Mononuclear cell (primary cell): ENCODE data around the gene PRPF40B. TPM values are rescaled to one million over a fixed set of nuclear protein-coding genes. Genes with fewer than 3 reads are reported as not detected.

Source experiments
- H3K27me3 ChIP-seq: 2 replicates; pipeline ENCODE4 v1.6.0; 2011; ENCODE audit warnings: low read length, control low read depth; ENCODE audit not compliant: insufficient read depth
- H3K4me1 ChIP-seq: 2 replicates; pipeline ENCODE4 v1.5.1; 2011; ENCODE audit warnings: mild to moderate bottlenecking, low read length, control low read depth; ENCODE audit not compliant: insufficient read depth
- H3K4me3 ChIP-seq: 2 replicates; pipeline ENCODE4 v1.5.1; 2011; ENCODE audit warnings: mild to moderate bottlenecking, low read length, moderate library complexity
- H3K9me3 ChIP-seq: 2 replicates; pipeline ENCODE4 v1.5.1; 2011; ENCODE audit warnings: low read depth, mild to moderate bottlenecking, control low read depth, low read length
- total RNA-seq: library from RNA; depleted of rRNA; stranded (reverse); fragments of >200 nt; gene quantifications from one replicate; pipeline ENCODE4 v1.2.3, GENCODE V29; 2012

The PRPF40B gene
- total RNA-seq, 1 donor = 0.84 TPM

DNA sequence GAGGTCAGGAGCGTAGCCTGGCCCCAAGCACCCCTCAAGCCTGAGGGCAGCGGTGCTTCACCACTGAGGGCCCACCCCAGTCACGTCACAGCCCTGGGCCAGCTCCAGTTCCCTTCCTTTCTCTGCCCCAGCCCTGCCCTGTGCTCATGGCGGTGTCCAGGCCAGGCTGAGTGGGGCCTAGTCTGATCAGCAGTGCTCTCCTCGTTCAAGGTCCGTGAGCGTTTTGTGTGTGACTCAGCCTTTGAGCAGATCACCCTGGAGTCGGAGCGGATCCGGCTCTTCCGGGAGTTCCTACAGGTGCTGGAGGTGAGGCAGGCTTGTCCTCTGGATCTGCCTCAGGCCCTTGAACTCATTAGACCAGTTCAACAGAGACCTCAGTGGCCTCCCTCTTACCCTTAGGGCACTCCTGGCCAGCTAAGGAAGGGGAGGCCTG is 19.0 kb downstream of the PRPF40B start:
- H3K4me1 ChIP-seq = peaks cover 14% of the 10 kb centered on the region
- no peak overlapping the region for H3K4me3 ChIP-seq
- H3K9me3 ChIP-seq = no peaks in the 10 kb centered on the region
- no peaks in the 10 kb centered on the region for H3K27me3 ChIP-seq

GRCh38 chr12:49643135-49643534 is 19.8 kb downstream of the PRPF40B start:
- Histone ChIP-seq H3K27me3 (no peaks in the 10 kb centered on the region), H3K4me3 (no peak overlapping the region), H3K9me3 (no peaks in the 10 kb centered on the region), H3K4me1 (peaks cover 14% of the 10 kb centered on the region)

GRCh38 chr12:49643961-49644619 is 20.7 kb downstream of the PRPF40B start:
- H3K4me1 ChIP-seq = peaks cover 14% of the 10 kb centered on the region
- no peaks in the 10 kb centered on the region for H3K27me3 ChIP-seq
- no peaks in the 10 kb centered on the region for H3K9me3 ChIP-seq
- no peak overlapping the region for H3K4me3 ChIP-seq

- H3K4me3 ChIP-seq = no peak overlapping the region
- H3K4me1 ChIP-seq = peaks cover 14% of the 10 kb centered on the region
- no peaks in the 10 kb centered on the region for H3K9me3 ChIP-seq
- no peaks in the 10 kb centered on the region for H3K27me3 ChIP-seq
Measured at GRCh38 chr12:49644620-49644994, 21.2 kb downstream of the PRPF40B start.

DNA sequence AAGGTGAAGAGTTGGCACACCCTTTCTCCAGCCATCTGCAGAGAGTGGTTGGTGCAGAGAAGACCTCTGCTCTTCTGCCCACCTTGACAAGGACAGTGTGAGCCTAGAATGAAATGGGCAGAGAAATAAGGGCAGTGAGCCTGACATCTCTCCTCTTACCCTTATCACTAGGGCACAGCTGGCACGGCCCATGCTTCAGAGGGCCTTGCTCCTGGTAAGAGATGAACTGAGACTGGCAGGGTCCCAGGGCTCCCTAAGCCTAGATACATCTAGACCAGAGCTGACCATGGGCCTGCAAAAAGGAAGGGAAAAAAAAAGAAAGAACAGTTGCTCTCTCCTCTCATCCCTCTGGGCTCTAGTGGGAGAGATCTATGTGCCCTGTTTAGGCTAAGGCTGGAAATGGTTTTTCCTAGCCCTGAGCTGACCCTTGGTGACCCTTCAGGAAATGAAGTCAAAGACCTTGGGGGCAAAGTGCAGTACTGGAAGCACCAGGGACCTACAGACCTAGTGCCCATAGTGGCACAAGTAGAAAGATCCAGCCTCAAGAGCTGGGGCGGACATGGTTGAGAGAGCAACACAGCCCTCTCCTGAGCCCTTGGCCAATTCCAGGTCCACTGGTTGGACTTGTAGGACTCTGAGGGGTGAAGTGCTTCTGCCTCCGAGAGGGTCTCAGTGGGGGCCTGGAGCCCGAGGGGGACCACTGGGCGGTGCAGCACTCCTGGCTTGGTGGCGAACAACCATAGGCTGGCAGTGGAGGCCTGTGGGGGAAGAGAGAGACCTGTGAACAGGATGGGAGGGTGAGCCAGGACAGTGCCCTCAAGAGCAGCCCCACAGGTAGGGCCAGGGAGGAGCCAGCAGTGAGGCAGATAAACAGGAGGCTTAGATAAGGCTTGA is 22.0 kb downstream of the PRPF40B start:
- no peak overlapping the region for H3K4me3 ChIP-seq
- peaks cover 14% of the 10 kb centered on the region for H3K4me1 ChIP-seq
- no peaks in the 10 kb centered on the region for H3K9me3 ChIP-seq
- no peaks in the 10 kb centered on the region for H3K27me3 ChIP-seq

DNA sequence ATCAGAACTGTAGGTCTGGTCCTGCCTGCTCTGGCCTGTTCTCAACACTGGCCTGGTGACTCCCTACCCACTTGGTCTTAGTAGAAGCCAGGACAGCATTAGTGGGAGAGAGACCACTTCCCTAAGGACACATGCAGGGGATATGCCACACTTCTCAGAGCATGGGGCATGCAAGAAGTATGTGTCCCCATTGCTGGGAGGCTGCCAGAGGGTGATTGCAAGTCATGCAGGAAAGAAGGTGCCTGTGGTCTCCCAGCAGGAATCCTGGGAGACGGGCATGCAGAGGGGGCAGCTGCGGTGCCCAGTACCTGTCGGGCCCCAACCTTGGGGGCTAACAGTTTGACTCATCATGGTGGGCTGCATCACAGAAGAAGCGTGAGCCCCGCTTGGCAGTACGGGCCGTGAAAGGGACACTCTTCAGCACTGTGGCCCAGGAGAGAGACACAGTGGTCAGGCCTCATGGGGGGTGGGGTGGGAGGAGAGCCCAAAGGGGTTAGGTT is 23.0 kb downstream of the PRPF40B start:
- H3K4me1 ChIP-seq = peaks cover 14% of the 10 kb centered on the region
- H3K9me3 ChIP-seq = no peaks in the 10 kb centered on the region
- no peaks in the 10 kb centered on the region for H3K27me3 ChIP-seq
- H3K4me3 ChIP-seq = no peak overlapping the region

DNA sequence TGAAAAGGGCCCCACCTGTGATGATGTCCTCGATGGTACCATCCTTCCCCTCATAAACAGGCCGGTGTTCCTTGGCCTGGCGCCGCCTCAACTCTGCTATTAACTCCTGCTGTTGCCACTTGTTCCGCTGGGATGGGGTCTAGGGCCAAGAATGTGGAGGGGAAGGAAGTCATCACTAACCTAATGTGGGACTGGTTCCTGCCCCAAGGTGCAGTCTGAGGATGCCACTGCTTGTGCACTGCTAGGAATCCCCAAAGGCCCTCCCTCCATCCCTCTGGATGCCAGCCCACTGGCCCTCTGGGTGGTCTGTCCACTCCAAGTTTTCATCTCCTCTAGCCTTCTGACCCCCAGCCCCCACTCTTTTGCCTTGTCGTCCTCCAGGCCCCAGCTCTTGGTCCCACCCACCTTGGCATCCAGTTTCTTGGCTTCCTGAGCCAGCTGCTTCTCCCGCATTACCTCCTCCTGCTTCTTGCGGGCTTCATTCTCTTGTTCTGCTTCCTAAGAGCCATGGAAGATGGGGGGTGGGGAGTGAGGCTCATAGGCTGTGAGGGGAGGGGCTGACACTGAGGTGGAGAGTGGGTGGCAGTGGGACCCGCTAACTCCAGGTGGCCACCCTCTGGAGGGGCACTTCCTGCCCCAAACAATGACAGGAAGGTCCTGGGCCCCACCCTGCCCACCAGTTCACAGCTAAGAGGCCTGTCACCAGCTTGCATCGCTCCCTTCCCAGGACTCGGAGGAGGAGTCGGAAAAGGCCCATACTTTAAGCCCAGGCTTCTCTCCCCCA is 23.7 kb downstream of the PRPF40B start:
- no peak overlapping the region for H3K4me3 ChIP-seq
- no peaks in the 10 kb centered on the region for H3K27me3 ChIP-seq
- peaks cover 14% of the 10 kb centered on the region for H3K4me1 ChIP-seq
- H3K9me3 ChIP-seq = no peaks in the 10 kb centered on the region

- H3K27me3 ChIP-seq = no peaks in the 10 kb centered on the region
- H3K4me1 ChIP-seq = peaks cover 14% of the 10 kb centered on the region
- H3K9me3 ChIP-seq = no peaks in the 10 kb centered on the region
- H3K4me3 ChIP-seq = no peak overlapping the region
Measured at GRCh38 chr12:49647827-49648711, 24.7 kb downstream of the PRPF40B start.

DNA sequence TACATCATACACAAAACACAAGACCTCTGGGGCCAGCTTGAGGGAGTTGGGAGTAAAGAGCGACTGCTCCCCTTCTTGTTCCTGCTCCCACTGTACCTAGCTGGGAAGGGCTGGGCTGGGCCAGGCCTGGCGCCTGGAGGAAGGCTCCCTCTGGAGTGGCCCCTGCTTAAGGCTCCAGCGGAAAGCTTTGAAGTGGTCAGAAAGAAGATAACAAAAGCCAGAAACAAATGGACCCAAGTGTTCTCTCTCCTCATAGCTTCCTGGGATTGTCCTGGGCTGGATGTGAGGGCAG is 25.3 kb downstream of the PRPF40B start:
- H3K9me3 ChIP-seq = no peaks in the 10 kb centered on the region
- H3K27me3 ChIP-seq = no peaks in the 10 kb centered on the region
- H3K4me3 ChIP-seq = no peak overlapping the region
- H3K4me1 ChIP-seq = peaks cover 14% of the 10 kb centered on the region

DNA sequence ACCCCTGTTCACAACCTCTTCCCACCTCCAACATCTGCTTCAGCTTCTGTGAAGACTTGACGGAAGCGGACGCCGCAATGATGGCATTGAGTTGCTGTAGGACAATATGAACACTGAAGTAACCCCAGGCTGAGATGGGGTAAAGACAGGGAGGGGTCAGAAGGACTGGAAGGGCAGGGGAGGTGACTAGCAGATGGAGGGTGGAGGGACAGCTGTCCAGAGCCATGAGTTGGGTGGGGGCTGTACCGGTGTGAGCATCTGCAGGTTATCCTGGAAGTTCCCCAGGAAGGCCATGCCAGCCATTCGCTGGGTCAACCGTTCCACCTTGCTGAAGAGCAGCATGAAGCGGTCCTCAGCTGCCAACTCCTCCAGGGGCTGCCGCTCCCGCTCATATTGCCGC is 26.1 kb downstream of the PRPF40B start:
- H3K27me3 ChIP-seq = no peaks in the 10 kb centered on the region

GRCh38 chr12:49649892-49650291 is 26.5 kb downstream of the PRPF40B start:
- no peak overlapping the region for H3K4me3 ChIP-seq
- no peaks in the 10 kb centered on the region for H3K27me3 ChIP-seq
- H3K4me1 ChIP-seq = peaks cover 6% of the 10 kb centered on the region
- H3K9me3 ChIP-seq = no peaks in the 10 kb centered on the region

More for the DNA sequence above, 26.1 kb downstream of the PRPF40B start:
- Histone ChIP-seq H3K4me3 (no peak overlapping the region), H3K4me1 (peaks cover 11% of the 10 kb centered on the region), H3K9me3 (no peaks in the 10 kb centered on the region)

GRCh38 chr12:49651855-49652254 is 28.5 kb downstream of the PRPF40B start:
- Histone ChIP-seq H3K9me3 (no peaks in the 10 kb centered on the region), H3K4me3 (no peak overlapping the region), H3K4me1 (no peaks in the 10 kb centered on the region), H3K27me3 (no peaks in the 10 kb centered on the region)

DNA sequence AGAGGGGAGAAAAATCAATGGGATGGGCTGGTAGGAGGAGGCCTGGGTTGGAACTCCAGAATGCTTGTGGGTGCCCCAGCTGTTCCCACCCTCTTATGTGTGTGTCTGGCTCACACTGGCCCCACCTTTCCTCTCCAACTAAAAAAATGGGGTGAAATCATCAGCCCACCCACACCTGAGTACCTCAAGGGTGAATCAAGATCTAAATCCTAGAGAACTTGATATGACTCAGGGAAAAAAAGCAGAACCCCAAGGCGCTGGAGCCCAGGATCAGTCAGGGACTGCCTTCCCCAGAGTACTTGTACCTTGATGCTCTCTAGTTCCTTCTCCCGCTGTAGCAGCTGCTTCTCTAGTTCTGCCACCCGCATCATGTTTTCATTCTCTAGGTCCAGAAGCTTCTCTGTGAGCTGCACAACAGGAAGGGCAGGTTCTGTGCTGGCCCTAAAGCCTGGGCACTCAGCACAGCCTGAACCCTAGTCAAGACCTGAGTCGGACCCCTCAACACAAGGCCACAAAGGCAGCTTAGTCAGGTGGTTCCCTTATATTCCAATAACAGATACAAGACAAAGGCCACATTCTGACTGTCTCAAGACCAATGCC is 29.7 kb downstream of the PRPF40B start:
- H3K4me1 ChIP-seq = no peaks in the 10 kb centered on the region
- no peaks in the 10 kb centered on the region for H3K9me3 ChIP-seq
- no peak overlapping the region for H3K4me3 ChIP-seq
- no peaks in the 10 kb centered on the region for H3K27me3 ChIP-seq

DNA sequence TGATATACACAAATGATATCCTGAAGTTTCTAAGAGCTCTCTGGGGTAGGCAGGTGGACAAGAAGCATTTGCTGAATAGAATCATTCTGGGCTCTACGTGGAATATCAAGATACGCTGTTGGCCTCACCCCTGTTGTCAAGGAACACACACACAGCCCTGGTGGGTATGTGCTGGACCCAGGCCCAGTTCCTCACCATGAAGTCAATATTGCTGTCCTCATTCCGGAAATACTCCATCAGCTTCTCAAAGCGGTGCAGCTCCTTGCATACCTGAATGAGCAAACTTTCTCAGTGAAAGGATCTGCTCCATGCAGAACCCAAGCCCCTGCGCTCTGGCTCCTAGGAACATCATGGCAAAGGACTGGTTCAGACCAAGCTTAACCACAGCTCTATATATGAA is 31.4 kb downstream of the PRPF40B start:
- H3K9me3 ChIP-seq = no peaks in the 10 kb centered on the region
- no peaks in the 10 kb centered on the region for H3K27me3 ChIP-seq
- H3K4me3 ChIP-seq = no peak overlapping the region
- H3K4me1 ChIP-seq = no peaks in the 10 kb centered on the region
